ENCODE results near the gene PTPRU.

DNA sequence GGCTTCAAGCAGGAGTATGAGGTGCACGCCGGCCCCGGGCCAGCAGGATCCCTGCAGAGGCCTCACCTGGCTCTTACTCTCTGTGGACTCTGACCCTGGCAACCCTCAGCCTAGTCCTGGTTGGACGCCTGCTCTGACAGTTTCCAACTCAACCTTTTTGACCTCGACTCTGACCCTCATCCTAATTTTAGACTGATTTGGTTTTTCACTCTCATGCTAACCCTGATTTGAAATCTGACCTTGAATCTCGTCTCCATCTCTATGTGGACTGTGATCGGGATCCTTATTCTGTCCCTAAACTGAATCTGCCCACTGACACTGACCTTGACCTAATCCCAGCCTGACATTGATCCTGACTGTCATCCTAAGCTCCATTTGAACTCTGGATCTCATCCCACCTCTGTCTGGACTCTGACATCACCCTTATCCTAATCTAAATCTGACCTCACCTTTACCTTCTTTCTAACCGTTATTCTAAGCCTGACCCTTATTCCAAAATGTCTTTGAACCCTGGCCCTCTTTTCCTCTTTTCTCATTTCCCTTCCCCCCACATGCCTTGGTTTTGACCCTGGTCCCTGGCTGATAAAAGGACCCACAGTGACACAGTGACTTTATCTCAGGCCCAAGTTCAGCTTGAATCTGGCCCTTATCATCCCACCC lies 67.8 kb downstream of the PTPRU start:
- TF ChIP-seq TAF1 (IDR thresholded peaks at IDR 0.05; ENCODE audit: borderline replicate concordance, insufficient read depth, low read length) = no peak
- TF ChIP-seq, protein P1, sequence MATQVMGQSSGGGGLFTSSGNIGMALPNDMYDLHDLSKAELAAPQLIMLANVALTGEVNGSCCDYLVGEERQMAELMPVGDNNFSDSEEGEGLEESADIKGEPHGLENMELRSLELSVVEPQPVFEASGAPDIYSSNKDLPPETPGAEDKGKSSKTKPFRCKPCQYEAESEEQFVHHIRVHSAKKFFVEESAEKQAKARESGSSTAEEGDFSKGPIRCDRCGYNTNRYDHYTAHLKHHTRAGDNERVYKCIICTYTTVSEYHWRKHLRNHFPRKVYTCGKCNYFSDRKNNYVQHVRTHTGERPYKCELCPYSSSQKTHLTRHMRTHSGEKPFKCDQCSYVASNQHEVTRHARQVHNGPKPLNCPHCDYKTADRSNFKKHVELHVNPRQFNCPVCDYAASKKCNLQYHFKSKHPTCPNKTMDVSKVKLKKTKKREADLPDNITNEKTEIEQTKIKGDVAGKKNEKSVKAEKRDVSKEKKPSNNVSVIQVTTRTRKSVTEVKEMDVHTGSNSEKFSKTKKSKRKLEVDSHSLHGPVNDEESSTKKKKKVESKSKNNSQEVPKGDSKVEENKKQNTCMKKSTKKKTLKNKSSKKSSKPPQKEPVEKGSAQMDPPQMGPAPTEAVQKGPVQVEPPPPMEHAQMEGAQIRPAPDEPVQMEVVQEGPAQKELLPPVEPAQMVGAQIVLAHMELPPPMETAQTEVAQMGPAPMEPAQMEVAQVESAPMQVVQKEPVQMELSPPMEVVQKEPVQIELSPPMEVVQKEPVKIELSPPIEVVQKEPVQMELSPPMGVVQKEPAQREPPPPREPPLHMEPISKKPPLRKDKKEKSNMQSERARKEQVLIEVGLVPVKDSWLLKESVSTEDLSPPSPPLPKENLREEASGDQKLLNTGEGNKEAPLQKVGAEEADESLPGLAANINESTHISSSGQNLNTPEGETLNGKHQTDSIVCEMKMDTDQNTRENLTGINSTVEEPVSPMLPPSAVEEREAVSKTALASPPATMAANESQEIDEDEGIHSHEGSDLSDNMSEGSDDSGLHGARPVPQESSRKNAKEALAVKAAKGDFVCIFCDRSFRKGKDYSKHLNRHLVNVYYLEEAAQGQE (IDR thresholded peaks at IDR 0.05; ENCODE audit: insufficient read depth in 1 of 2, low read depth in 2 of 2, low read length in 2 of 2) = no peak
